ENCODE measurements around the gene TPR.
A peak's percentile ranks its signal among the peaks of the same experiment; 100 is the strongest.

Gene TPR

DNA sequence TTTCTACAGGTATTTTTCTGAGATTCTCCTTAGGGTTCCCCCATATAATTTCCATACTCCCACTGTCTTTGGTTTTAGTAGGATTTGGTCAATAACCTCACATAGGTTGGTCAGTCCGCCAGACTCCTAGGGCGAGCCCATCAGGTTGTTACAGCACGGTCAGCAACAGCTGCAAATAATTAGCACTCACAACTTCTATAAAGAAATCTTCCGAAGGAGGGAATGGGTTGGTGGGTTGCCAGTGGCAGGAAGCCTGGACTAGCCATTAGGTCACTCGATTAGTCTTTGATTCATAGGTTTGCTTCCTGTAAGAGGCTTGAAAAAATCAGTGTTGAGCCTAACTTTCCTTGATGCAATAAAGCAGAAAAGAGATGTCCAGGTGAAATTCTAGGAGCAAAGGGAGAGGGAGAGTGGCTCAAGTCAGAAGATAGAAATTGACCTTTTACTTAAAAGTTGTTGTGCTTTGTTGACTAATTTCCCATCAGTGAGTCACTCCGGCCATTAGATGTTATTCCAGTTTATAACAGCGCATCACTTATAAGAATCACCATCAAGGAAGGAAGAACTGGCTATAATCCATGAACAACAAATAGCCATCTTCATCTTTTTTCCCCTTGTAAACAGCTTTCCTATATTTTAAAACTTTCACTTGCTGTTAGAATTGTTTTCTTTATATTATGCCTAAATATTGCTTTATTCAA is 88.3 kb downstream of the TPR start:
- no peak for DNase-seq (ENCODE audit: low read depth)

DNA sequence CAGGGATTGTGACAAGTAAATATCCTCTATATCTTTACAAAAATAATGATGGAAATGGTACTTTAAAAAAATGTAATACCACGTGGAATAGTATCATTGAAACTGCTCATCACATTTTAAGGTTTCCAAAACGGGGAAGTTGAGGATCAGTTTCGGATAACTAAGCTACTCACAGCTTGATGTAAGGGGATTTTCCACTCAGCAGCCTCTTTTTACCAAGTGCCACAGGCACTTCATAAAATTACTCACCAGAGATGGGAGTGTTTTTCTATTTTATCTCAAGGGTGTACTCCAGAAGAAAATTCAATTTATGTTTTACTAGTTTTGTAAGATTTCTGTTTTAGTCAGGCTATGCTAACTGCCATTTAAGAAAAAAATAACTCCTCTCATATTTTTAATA is 91.7 kb downstream of the TPR start:
- DNase-seq (ENCODE audit: low read depth) = no peak

DNA sequence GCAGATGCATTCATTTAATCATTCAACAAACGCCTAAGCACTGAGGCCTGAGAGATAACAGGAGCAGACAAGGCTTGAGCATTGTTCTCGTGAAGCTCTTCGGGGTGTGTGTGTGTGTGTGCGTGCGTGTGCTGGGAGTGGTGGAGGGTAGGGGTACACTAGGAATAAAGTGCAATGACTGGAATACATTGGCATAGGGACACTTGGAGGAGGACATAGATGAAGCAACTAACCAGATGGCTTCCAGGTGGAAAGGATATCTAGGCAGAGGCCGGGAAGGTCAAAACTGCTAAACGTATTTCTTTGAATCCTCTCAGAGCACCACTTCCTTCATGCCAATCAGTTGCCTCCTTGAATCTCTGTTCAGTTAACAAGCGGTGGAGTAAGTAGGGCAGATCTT is 92.6 kb downstream of the TPR start:
- no peak for DNase-seq (ENCODE audit: low read depth)

DNA sequence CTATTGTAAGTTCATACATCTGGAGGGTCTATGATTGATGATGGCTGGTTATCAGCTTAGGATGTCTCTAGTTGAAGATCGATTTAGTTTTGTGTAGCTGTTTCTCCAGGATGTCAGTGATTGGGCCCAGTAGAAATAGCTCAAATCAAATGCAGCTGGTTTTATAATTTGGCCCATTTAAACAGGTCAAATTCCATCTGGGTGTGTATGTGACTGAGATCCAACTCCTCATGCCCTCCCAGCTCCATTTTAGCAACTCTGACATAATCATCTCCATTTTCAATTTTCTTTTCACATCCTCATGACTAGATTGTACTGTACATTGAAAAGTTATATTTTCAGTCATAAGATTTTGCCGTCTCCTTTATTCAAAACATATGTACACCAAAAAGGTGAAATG is 99.2 kb downstream of the TPR start:
- DNase-seq (ENCODE audit: low read depth) = no peak

DNA sequence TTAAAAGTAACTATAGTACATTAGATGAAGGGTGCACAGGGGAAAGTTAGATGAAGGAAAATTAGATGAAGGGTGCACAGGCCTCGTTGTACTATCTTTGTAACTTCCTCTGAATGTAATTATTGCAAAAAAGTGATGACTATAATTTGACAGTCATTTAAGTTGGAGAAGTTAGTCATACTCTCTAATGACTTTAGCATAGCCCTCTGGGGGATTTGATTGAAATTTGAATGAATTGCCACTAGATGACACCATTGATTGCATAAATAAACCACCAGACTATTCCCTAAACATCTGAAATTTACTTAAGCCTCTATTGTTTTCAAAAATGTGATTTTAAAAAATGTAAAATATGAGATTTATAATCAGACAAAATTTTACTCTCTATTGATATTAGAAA is 102.6 kb downstream of the TPR start:
- peak; percentile 23 for DNase-seq (ENCODE audit: low read depth)

DNA sequence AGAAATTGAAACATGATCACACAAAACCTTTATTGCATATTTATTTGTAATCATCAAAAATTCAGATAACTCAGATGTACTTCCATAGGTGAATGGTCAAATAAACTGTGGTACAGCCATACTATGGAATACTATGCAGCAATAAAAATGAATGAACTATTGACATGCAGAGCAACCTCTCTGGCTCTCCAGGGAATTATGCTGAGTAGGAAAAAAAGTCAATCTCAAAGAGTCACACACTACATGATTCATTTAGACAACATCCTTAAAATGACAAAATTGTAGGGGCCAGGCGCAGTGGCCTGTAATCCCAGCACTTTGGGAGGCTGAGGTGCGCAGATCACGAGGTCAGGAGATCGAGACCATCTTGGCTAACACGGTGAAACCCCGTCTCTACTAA is 104.0 kb downstream of the TPR start:
- DNase-seq (ENCODE audit: low read depth) = no peak

All from stromal cell of bone marrow (primary cell).